ENCODE data around the gene LY6G6D. TPM values are rescaled to one million over a fixed set of nuclear protein-coding genes. Genes with fewer than 3 reads are reported as not detected.

Gene LY6G6D
- total RNA-seq, 2 donors from 2014 or later: not detected

DNA sequence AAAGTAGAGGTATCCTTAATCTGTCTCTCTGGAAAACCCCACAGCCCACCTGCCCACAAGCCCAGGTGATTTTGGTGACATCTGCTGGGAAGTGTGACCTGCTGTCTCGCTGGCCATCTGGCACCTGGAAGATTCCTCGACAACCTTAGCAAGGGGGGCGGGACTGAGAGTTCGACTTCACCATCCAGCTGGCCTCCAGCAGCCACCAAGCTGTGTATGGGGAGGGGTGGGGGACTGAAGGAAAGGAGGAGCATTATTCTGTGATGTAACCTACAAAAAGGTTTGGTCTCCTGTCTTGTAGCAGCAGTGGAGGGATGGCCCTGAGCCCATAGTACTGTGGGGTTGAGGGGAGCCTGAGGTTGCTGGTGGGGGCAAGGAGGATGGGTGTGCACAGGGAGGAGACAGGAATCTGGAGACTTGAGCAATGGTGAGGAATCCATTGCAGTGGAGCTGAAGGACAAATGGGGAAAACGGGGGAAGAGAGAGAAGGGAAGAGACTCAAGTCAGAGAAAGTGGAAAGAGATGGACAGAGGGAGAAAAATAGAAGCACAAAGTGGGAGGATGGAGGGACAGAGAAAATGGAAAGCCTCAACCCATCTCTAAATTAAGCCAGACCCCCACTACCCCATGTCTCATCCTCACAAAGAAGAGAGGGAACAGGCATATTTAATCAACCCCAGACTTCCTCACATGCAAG lies 4.5 kb upstream of the LY6G6D start:
- TF ChIP-seq POLR2AphosphoS5 (IDR thresholded peaks at IDR 0.05): no peak
- no peak for TF ChIP-seq POLR2A (IDR thresholded peaks at IDR 0.05)
- TF ChIP-seq CTCF (IDR thresholded peaks at IDR 0.05): no peak
- no peak overlapping the region for H3K27ac ChIP-seq
- intact Hi-C loops (cut with DNase I): no loop called here
- 63% methylated on average over 5 of the region's 5 CpGs for WGBS
- H3K4me3 ChIP-seq: no peak overlapping the region
- H3K36me3 ChIP-seq: no peaks in the 10 kb centered on the region
- peaks cover 11% of the 10 kb centered on the region for H3K4me1 ChIP-seq (replicated peaks)
- no peaks in the 10 kb centered on the region for H3K9me3 ChIP-seq
- no peak for DNase-seq (ENCODE audit: low spot score)
- no peaks in the 10 kb centered on the region for H3K27me3 ChIP-seq (replicated peaks; ENCODE audit: insufficient read depth)

DNA sequence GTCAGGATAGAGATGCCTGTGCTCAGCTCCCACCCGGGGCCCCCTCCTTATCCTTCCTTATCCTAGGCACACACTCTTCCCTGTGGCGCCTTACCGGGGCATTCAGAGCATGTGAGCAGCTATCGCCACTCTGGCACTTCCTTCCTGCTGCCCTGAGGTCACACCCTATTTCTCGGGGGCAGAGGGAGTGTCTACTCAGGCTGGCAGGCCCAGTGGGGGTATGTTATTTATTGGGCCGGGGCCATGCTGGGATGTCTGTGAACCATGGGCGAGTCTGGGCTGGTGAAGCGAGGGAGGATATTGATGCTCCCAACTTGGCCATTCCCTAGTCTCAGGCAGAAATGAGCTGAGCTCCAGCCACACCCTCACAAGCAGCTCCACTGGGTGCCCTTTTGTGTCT lies 3.9 kb upstream of the LY6G6D start:
- Histone ChIP-seq H3K27ac (no peak overlapping the region), H3K4me1 (replicated peaks) (peaks cover 11% of the 10 kb centered on the region), H3K9me3 (no peaks in the 10 kb centered on the region), H3K4me3 (no peak overlapping the region), H3K27me3 (replicated peaks; ENCODE audit: insufficient read depth) (no peaks in the 10 kb centered on the region), H3K36me3 (no peaks in the 10 kb centered on the region)
- TF ChIP-seq POLR2AphosphoS5 (IDR thresholded peaks at IDR 0.05) (no peak), POLR2A (IDR thresholded peaks at IDR 0.05) (no peak), CTCF (IDR thresholded peaks at IDR 0.05) (no peak)
- intact Hi-C loops (cut with DNase I): no loop called here
- DNase-seq (ENCODE audit: low spot score): no peak
- WGBS: 36% methylated on average over 8 of the region's 8 CpGs

- Histone ChIP-seq H3K36me3 (no peaks in the 10 kb centered on the region), H3K27me3 (replicated peaks; ENCODE audit: insufficient read depth) (no peaks in the 10 kb centered on the region), H3K9me3 (no peaks in the 10 kb centered on the region), H3K27ac (no peak overlapping the region), H3K4me1 (replicated peaks) (peaks cover 12% of the 10 kb centered on the region), H3K4me3 (no peak overlapping the region)
- peak in 2 of 4 experiments; percentile 26 to 31 for TF ChIP-seq CTCF (IDR thresholded peaks at IDR 0.05)
- TF ChIP-seq POLR2AphosphoS5 (IDR thresholded peaks at IDR 0.05): no peak
- intact Hi-C loops (cut with DNase I): no loop called here
- WGBS: 80% methylated on average over 8 of the region's 8 CpGs
- DNase-seq (ENCODE audit: low spot score): no peak
Measured at GRCh38 chr6:31712296-31712695, 2.9 kb upstream of the LY6G6D start.

- H3K27ac ChIP-seq: no peak overlapping the region
- WGBS: 66% methylated on average over 4 of the region's 4 CpGs
- peaks cover 19% of the 10 kb centered on the region for H3K4me1 ChIP-seq (replicated peaks)
- no peaks in the 10 kb centered on the region for H3K27me3 ChIP-seq (replicated peaks; ENCODE audit: insufficient read depth)
- no peak overlapping the region for H3K4me3 ChIP-seq
- no peaks in the 10 kb centered on the region for H3K9me3 ChIP-seq
- no peaks in the 10 kb centered on the region for H3K36me3 ChIP-seq
- intact Hi-C loops (cut with DNase I): no loop called here
- no peak for DNase-seq (ENCODE audit: low spot score)
- TF ChIP-seq POLR2A (IDR thresholded peaks at IDR 0.05): no peak
- no peak for TF ChIP-seq CTCF (IDR thresholded peaks at IDR 0.05)
- no peak for TF ChIP-seq POLR2AphosphoS5 (IDR thresholded peaks at IDR 0.05)
Measured at GRCh38 chr6:31713465-31713864, 1.7 kb upstream of the LY6G6D start.

- Histone ChIP-seq H3K27ac (no peak overlapping the region), H3K9me3 (no peaks in the 10 kb centered on the region), H3K27me3 (replicated peaks; ENCODE audit: insufficient read depth) (no peaks in the 10 kb centered on the region), H3K4me3 (no peak overlapping the region), H3K36me3 (no peaks in the 10 kb centered on the region), H3K4me1 (replicated peaks) (peaks cover 19% of the 10 kb centered on the region)
- intact Hi-C loops (cut with DNase I): no loop called here
- 39% methylated on average over 5 of the region's 5 CpGs for WGBS
- no peak for DNase-seq (ENCODE audit: low spot score)
- TF ChIP-seq CTCF (IDR thresholded peaks at IDR 0.05): no peak
- no peak for TF ChIP-seq POLR2AphosphoS5 (IDR thresholded peaks at IDR 0.05)
- TF ChIP-seq POLR2A (IDR thresholded peaks at IDR 0.05): no peak
Measured at GRCh38 chr6:31713991-31714684, 1.0 kb upstream of the LY6G6D start.

Data from prostate gland (tissue), 2 donors.